SK-N-SH treated with all-trans-retinoic acid at 6 μM for 48 hours (cell line): Measurements from ENCODE around the gene MYO3B.

Source experiments
- ATAC-seq: fragments of 200-7000 bp; cut with Tn5 transposase; 3 replicates; pipeline ENCODE4 v1.9.1; 2020; ENCODE audit warnings: mild to moderate bottlenecking, moderate library complexity
- ARNTL ChIP-seq: fragments of 450-650 bp; formaldehyde crosslinking; IDR thresholded peaks from 2 replicates; pipeline ENCODE4 v1.5.0; 2020; ENCODE audit warnings: low read depth, mild to moderate bottlenecking, moderate library complexity, borderline replicate concordance
- BACH2 ChIP-seq: fragments of 250-450 bp; sonication (Bioruptor Pico); IDR thresholded peaks from 2 replicates; pipeline ENCODE4 v1.9.0; 2021; ENCODE audit warnings: mild to moderate bottlenecking, borderline replicate concordance
- CREB5 ChIP-seq: fragments of 250-450 bp; sonication (Bioruptor Pico); IDR thresholded peaks from 2 replicates; pipeline ENCODE4 v1.5.1; 2020; ENCODE audit warnings: low read depth, mild to moderate bottlenecking, moderate library complexity
- CSDC2 ChIP-seq: fragments of 250-450 bp; sonication (Bioruptor Pico); IDR thresholded peaks from 2 replicates; pipeline ENCODE4 v1.5.0; 2020; ENCODE audit warnings: mild to moderate bottlenecking, moderate library complexity
- ESRRG ChIP-seq: fragments of 250-450 bp; sonication (Bioruptor Pico); IDR thresholded peaks from 2 replicates; pipeline ENCODE4 v1.6.1; 2021; ENCODE audit warnings: mild to moderate bottlenecking
- ISL1 ChIP-seq: fragments of 250-450 bp; sonication (Bioruptor Pico); IDR thresholded peaks from 2 replicates; pipeline ENCODE4 v2.1.2; 2022; ENCODE audit warnings: mild to moderate bottlenecking, moderate library complexity
- OSR1 ChIP-seq: fragments of 250-450 bp; sonication (Bioruptor Pico); IDR thresholded peaks from 2 replicates; pipeline ENCODE4 v1.8.0; 2022; ENCODE audit warnings: moderate library complexity, mild to moderate bottlenecking, inconsistent platforms
- PATZ1 ChIP-seq: fragments of 250-450 bp; sonication (Bioruptor Pico); IDR thresholded peaks from 2 replicates; pipeline ENCODE4 v1.8.0; 2020; ENCODE audit warnings: mild to moderate bottlenecking, moderate library complexity, borderline replicate concordance
- POU6F1 ChIP-seq: fragments of 250-450 bp; sonication (Bioruptor Pico); IDR thresholded peaks from 2 replicates; pipeline ENCODE4 v1.8.0; 2021; ENCODE audit warnings: low read depth, mild to moderate bottlenecking, moderate library complexity, borderline replicate concordance
- PPARA ChIP-seq: fragments of 250-450 bp; sonication (Bioruptor Pico); IDR thresholded peaks from 2 replicates; pipeline ENCODE4 v1.5.0; 2020; ENCODE audit warnings: mild to moderate bottlenecking, borderline replicate concordance
- TCF4 ChIP-seq: fragments of 250-450 bp; sonication (Bioruptor Pico); IDR thresholded peaks from 2 replicates; pipeline ENCODE4 v1.8.0; 2021; ENCODE audit warnings: mild to moderate bottlenecking, moderate library complexity, borderline replicate concordance
- TOX ChIP-seq: fragments of 250-450 bp; sonication (Bioruptor Pico); IDR thresholded peaks from 2 replicates; pipeline ENCODE4 v1.8.0; 2021; ENCODE audit warnings: mild to moderate bottlenecking, moderate library complexity, borderline replicate concordance
- TSHZ2 ChIP-seq: fragments of 250-450 bp; sonication (Bioruptor Pico); IDR thresholded peaks from 2 replicates; pipeline ENCODE4 v1.5.0; 2020; ENCODE audit warnings: mild to moderate bottlenecking, moderate library complexity
- ZFP3 ChIP-seq: fragments of 250-450 bp; sonication (Bioruptor Pico); IDR thresholded peaks from 2 replicates; pipeline ENCODE4 v1.5.0; 2020; ENCODE audit warnings: mild to moderate bottlenecking, moderate library complexity
- ZFP30 ChIP-seq: fragments of 450-650 bp; formaldehyde crosslinking; IDR thresholded peaks from 2 replicates; pipeline ENCODE4 v1.5.0; 2022; ENCODE audit warnings: mild to moderate bottlenecking, moderate library complexity
- ZNF565 ChIP-seq: fragments of 450-650 bp; formaldehyde crosslinking; conservative IDR thresholded peaks from 2 replicates; pipeline ENCODE4 v1.5.0; 2020; ENCODE audit warnings: low read depth, mild to moderate bottlenecking, moderate library complexity
- ZNF8 ChIP-seq: fragments of 450-650 bp; formaldehyde crosslinking; IDR thresholded peaks from 2 replicates; pipeline ENCODE4 v1.5.0; 2020; ENCODE audit warnings: mild to moderate bottlenecking, moderate library complexity

MYO3B gene

GRCh38 chr2:170240629-170241028 is 62.7 kb downstream of the MYO3B start:
- ATAC-seq: no peak
- no peak for TF ChIP-seq ZNF8 (CRISPR knock-in tag)
- TF ChIP-seq ESRRG (CRISPR knock-in tag): no peak
- no peak for TF ChIP-seq ARNTL (CRISPR knock-in tag)
- TF ChIP-seq OSR1 (CRISPR knock-in tag): no peak
- no peak for TF ChIP-seq TCF4 (CRISPR knock-in tag)
- no peak for TF ChIP-seq CSDC2 (CRISPR knock-in tag)

- TF ChIP-seq PPARA (CRISPR knock-in tag) (no peak), TSHZ2 (CRISPR knock-in tag) (no peak), CREB5 (CRISPR knock-in tag) (no peak), ZFP30 (CRISPR knock-in tag) (no peak)
- ATAC-seq: no peak
Measured at GRCh38 chr2:170241756-170242155, 63.8 kb downstream of the MYO3B start.

- no peak for ATAC-seq
- TF ChIP-seq ZNF565 (no peak), ZFP3 (CRISPR knock-in tag) (no peak), PATZ1 (CRISPR knock-in tag) (no peak), ZFP30 (CRISPR knock-in tag) (no peak), BACH2 (CRISPR knock-in tag) (no peak), CREB5 (CRISPR knock-in tag) (no peak), TSHZ2 (CRISPR knock-in tag) (no peak), ISL1 (no peak), ESRRG (CRISPR knock-in tag) (no peak), TCF4 (CRISPR knock-in tag) (no peak), TOX (CRISPR knock-in tag) (no peak), POU6F1 (CRISPR knock-in tag) (no peak), CSDC2 (CRISPR knock-in tag) (no peak)
- TF ChIP-seq, all 23 proteins: peak for 0
Measured at GRCh38 chr2:170243118-170243837, 65.3 kb downstream of the MYO3B start.
